Epithelial cell of esophagus (primary cell): ENCODE measurements around the gene NIPAL3.

Experiments
- DNase-seq: peaks from one replicate; pipeline ENCODE4 v3.0.0; 2010; ENCODE audit warnings: low read depth
- H3K4me3 ChIP-seq: 2 replicates; pipeline ENCODE4 v1.5.1; 2011; ENCODE audit warnings: mild to moderate bottlenecking, low read length, control low read depth
- CTCF ChIP-seq: IDR thresholded peaks from 2 replicates; pipeline ENCODE4 v1.5.1; 2011; ENCODE audit warnings: low read depth, mild to moderate bottlenecking, low read length, control low read depth, inconsistent platforms; ENCODE audit not compliant: insufficient read depth; ENCODE audit errors: missing control alignments

Gene NIPAL3

GRCh38 chr1:24413350-24414163, 2.0 kb upstream of the NIPAL3 start, which contains the start of gene STPG1:
TSS of gene STPG1 (minus strand) at chr1:24413782. CDS start at chr1:24401388, 12,394 bp downstream.
- H3K4me3 ChIP-seq, result peak within 1 kb of the TSS; percentile 76
- TF ChIP-seq CTCF, result no peak
- DNase-seq, result peak; percentile 82

- TF ChIP-seq CTCF, result no peak
- H3K4me3 ChIP-seq, result peak overlapping the region; percentile 90
Measured at GRCh38 chr1:24414775-24415333, 748 bp upstream of the NIPAL3 start.

GRCh38 chr1:24415910-24416665, 486 bp downstream of the NIPAL3 start:
- H3K4me3 ChIP-seq, result peak overlapping the region; percentile 90
- peak; percentile 39 for DNase-seq
- no peak for TF ChIP-seq CTCF

More at GRCh38 chr1:24414775-24415333, 748 bp upstream of the NIPAL3 start:
- DNase-seq, result no peak

GRCh38 chr1:24416666-24417391, 1.2 kb downstream of the NIPAL3 start:
- peak; percentile 97 for DNase-seq
- TF ChIP-seq CTCF, result no peak
- peak overlapping the region; percentile 90 for H3K4me3 ChIP-seq

GRCh38 chr1:24417681-24418080, 2.1 kb downstream of the NIPAL3 start:
- DNase-seq, result peak; percentile 63
- peak overlapping the region; percentile 90 for H3K4me3 ChIP-seq
- TF ChIP-seq CTCF, result no peak

- TF ChIP-seq CTCF, result no peak
- DNase-seq, result peak; percentile 67
- peak overlapping the region; percentile 23 for H3K4me3 ChIP-seq
Measured at GRCh38 chr1:24418898-24419628, 3.5 kb downstream of the NIPAL3 start.
